Right lobe of liver (tissue), 4 donors: ENCODE results near the gene ADGRV1.

Experiments used
- CTCF ChIP-seq, 4 donors: fragments of 200-600 bp in 3 of 4; fragments of 450-650 bp in 1 of 4; IDR thresholded peaks; one replicate each; pipeline versions ENCODE4 v1.5.1 to v1.8.0; 2016 to 2022; ENCODE audit warnings: antibody characterized with exemption in 4 of 4, mild to moderate bottlenecking in 2 of 4
- POLR2A ChIP-seq: fragments of 450-650 bp; IDR thresholded peaks from one replicate; pipeline ENCODE4 v1.6.1; 2017; ENCODE audit warnings: antibody characterized with exemption, mild to moderate bottlenecking
- donor health status: DM: no; HTN: no; CAD: no.
- donor health status: DM: no; HTN: no; CAD: no.
- donor health status: DM: no; HTN: yes; CAD: no.

DNA sequence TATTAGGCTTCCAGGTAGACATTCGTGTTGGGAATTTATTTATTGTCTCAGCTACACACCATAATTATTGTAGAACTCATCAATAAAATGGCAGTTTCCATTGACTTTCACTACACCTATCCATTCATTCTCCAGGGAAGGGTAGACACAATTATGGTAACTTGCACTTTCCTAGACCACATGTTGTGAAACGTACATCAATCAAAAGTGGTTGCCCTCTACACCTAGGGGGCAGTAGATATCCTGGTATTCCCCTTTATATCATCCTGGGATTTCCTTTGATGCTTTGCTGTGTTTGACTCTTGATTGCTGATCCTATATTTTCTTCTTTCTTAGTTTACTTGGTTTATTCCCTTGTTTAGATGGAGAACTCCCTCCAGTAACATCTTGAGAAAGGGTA, 47.9 kb downstream of the ADGRV1 start:
- TF ChIP-seq POLR2A (no peak), CTCF (IDR thresholded peaks at IDR 0.05) (peak; percentile 6 to 43 (median 32))
